Neuron (in vitro differentiated cells): ENCODE measurements around the gene SPATA16.
"Not testable (repeated sequence)": the region's sequence is repeated elsewhere in the genome, so short reads cannot be mapped to it uniquely, and the experiment has no call there.

ENCODE experiments used
- H2AFZ ChIP-seq: one replicate; pipeline ENCODE4 v1.6.1; 2013; ENCODE audit warnings: low read depth, mild to moderate bottlenecking, inconsistent platforms, low read length, moderate library complexity
- H3K27me3 ChIP-seq: one replicate; pipeline ENCODE4 v1.6.1; 2013; ENCODE audit warnings: low read length; ENCODE audit not compliant: insufficient read depth
- H3K36me3 ChIP-seq: one replicate; pipeline ENCODE4 v1.6.1; 2013; ENCODE audit warnings: low read length; ENCODE audit not compliant: insufficient read depth
- H3K4me1 ChIP-seq: one replicate; pipeline ENCODE4 v1.6.1; 2013; ENCODE audit warnings: low read length; ENCODE audit not compliant: insufficient read depth
- H3K4me3 ChIP-seq: 2 replicates; pipeline ENCODE4 v1.5.1; 2013; ENCODE audit warnings: mild to moderate bottlenecking, low read length, moderate library complexity
- H3K9me3 ChIP-seq: one replicate; pipeline ENCODE4 v1.6.1; 2013; ENCODE audit warnings: low read length

Gene SPATA16

DNA sequence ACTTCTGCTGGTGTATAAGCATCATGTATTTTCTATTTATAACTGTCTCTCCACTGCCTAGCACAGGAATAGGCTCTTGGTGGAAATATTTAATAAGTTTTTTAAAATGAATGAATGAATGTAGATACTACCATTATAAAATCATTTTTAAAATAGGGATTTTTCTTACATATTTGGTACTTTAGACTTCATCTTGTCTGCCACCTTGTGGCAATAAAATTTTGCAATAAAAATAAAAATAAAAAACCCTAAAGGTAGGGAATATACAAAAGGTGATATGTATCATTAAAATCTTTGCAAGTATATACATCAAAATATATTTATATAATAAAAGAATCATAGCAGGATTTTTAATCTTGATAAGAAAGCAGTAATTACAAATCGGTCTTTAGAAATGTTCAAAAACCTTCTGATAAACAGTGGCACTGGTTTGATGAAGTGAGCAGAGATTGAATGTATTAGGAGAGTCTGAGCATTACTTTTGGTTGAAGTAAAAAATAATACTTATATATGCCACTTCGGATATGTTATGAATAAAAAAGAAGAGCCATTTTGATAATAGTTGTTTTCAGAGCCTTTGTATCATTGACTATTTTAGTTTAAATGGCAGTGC, 95.2 kb downstream of the SPATA16 start:
- no peaks in the 10 kb centered on the region for H3K36me3 ChIP-seq

GRCh38 chr3:173044998-173045397, 96.0 kb downstream of the SPATA16 start:
- H2AFZ ChIP-seq: no peak overlapping the region
- H3K27me3 ChIP-seq: no peaks in the 10 kb centered on the region
- H3K4me3 ChIP-seq: no peak overlapping the region
- H3K9me3 ChIP-seq: no peaks in the 10 kb centered on the region
- H3K4me1 ChIP-seq: no peaks in the 10 kb centered on the region
- no peaks in the 10 kb centered on the region for H3K36me3 ChIP-seq

More for the DNA sequence above, 95.2 kb downstream of the SPATA16 start:
- Histone ChIP-seq H3K4me3 (no peak overlapping the region), H3K9me3 (no peaks in the 10 kb centered on the region), H3K4me1 (no peaks in the 10 kb centered on the region), H2AFZ (no peak overlapping the region), H3K27me3 (no peaks in the 10 kb centered on the region)

DNA sequence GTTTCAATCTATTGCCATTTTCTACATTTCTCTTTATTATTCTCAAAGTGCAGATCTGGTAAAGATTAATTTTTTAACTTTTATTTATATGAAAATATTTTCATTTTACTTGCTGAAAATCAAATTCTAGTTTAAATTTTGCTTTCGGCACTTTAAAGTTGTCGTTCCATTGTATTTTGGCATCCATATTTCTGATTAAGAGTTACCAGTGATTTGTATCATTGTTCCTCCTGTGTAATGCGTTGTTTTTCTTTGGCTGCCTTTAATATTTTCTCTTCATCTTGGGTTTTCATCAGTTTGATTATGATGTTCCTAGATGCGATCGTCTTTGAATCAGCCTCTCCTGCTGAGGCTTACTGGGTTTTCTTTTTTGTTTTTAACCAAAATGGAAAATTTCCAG, 97.3 kb downstream of the SPATA16 start:
- H2AFZ ChIP-seq: no peak overlapping the region
- no peaks in the 10 kb centered on the region for H3K4me1 ChIP-seq
- H3K27me3 ChIP-seq: no peaks in the 10 kb centered on the region
- no peak overlapping the region for H3K4me3 ChIP-seq
- no peaks in the 10 kb centered on the region for H3K9me3 ChIP-seq
- H3K36me3 ChIP-seq: no peaks in the 10 kb centered on the region

GRCh38 chr3:173038484-173038871, 102.6 kb downstream of the SPATA16 start:
- no peak overlapping the region for H3K4me3 ChIP-seq
- no peaks in the 10 kb centered on the region for H3K4me1 ChIP-seq
- H3K36me3 ChIP-seq: no peaks in the 10 kb centered on the region
- H2AFZ ChIP-seq: no peak overlapping the region
- no peaks in the 10 kb centered on the region for H3K9me3 ChIP-seq
- H3K27me3 ChIP-seq: no peaks in the 10 kb centered on the region

GRCh38 chr3:173037840-173038483, 103.1 kb downstream of the SPATA16 start:
- Histone ChIP-seq H3K4me3 (no peak overlapping the region), H3K27me3 (no peaks in the 10 kb centered on the region), H3K4me1 (no peaks in the 10 kb centered on the region), H3K36me3 (no peaks in the 10 kb centered on the region), H2AFZ (no peak overlapping the region), H3K9me3 (no peaks in the 10 kb centered on the region)

DNA sequence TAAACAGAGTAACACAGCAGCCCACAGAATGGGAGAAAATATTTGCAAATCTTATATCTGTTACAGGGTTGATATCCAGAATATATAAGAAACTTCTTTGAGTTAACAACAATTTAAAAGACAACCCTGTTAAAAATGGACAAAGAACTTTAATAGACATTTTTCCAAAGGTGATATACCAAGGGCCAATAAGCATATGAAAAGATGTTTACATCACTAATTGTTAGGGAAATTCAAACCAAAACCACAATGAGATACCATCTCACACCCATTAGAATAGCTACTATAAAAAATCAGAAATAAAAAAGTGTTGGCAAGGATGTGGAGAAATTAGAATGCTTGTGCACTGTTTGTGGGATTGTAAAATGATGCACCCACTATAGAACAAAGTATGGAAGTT, 110.8 kb downstream of the SPATA16 start:
- no peak overlapping the region for H2AFZ ChIP-seq
- no peaks in the 10 kb centered on the region for H3K27me3 ChIP-seq
- H3K4me1 ChIP-seq: no peaks in the 10 kb centered on the region
- H3K4me3 ChIP-seq: no peak overlapping the region
- no peaks in the 10 kb centered on the region for H3K9me3 ChIP-seq
- no peaks in the 10 kb centered on the region for H3K36me3 ChIP-seq

DNA sequence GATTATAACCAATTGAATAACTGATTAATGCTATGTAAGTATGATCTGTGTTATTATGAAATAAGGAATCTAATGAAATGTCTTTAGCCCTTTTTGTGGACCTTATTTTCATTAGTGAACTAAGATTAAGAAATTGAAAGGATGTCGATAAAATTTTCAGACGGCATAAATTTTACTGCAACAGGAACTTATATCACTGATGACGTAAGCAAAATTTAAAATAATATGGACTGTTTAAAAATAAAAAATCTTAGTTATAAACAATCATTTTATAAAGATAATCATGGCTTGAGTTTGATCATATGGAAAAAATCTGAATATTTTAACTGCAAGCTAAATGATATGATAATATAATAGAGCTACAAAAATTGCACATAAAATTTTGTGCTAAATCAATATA, 112.7 kb downstream of the SPATA16 start:
- Histone ChIP-seq H3K36me3 (no peaks in the 10 kb centered on the region), H3K27me3 (no peaks in the 10 kb centered on the region), H3K4me1 (no peaks in the 10 kb centered on the region), H3K4me3 (no peak overlapping the region), H3K9me3 (no peaks in the 10 kb centered on the region), H2AFZ (no peak overlapping the region)

- H2AFZ ChIP-seq: no peak overlapping the region
- no peaks in the 10 kb centered on the region for H3K4me1 ChIP-seq
- H3K27me3 ChIP-seq: no peaks in the 10 kb centered on the region
- H3K36me3 ChIP-seq: no peaks in the 10 kb centered on the region
- H3K4me3 ChIP-seq: no peak overlapping the region
- no peaks in the 10 kb centered on the region for H3K9me3 ChIP-seq
These were observed 113.6 kb downstream of the SPATA16 start for GRCh38 chr3:173027429-173027828.

- Histone ChIP-seq H3K4me1 (no peaks in the 10 kb centered on the region), H3K9me3 (no peaks in the 10 kb centered on the region), H3K4me3 (no peak overlapping the region), H2AFZ (no peak overlapping the region), H3K27me3 (no peaks in the 10 kb centered on the region), H3K36me3 (no peaks in the 10 kb centered on the region)
These were observed 115.1 kb downstream of the SPATA16 start for GRCh38 chr3:173025941-173026340.

GRCh38 chr3:173021547-173022185, 119.4 kb downstream of the SPATA16 start:
- no peaks in the 10 kb centered on the region for H3K27me3 ChIP-seq
- H2AFZ ChIP-seq: no peak overlapping the region
- H3K4me1 ChIP-seq: no peaks in the 10 kb centered on the region
- H3K9me3 ChIP-seq: no peaks in the 10 kb centered on the region
- H3K36me3 ChIP-seq: no peaks in the 10 kb centered on the region
- no peak overlapping the region for H3K4me3 ChIP-seq

DNA sequence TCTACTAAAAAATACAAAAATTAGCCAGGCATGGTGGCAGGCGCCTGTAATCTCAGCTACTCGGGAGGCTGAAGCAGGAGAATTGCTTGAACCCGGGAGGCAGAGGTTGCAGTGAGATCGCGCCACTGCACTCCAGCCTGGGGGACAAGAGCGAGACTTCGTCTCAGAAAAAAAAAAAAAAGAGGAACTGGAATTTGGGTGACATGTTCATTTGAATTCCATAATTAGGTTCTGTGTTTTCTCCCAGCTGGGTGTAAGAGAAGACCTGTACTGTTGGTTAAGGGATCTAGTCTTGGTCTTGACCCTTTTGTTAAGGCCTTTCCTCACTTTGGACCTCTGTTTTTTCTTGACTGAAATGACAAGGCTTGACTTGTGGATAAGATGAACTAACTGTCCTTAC, 120.9 kb downstream of the SPATA16 start:
- H3K9me3 ChIP-seq, H3K36me3 ChIP-seq, H3K27me3 ChIP-seq, H3K4me3 ChIP-seq, H2AFZ ChIP-seq, H3K4me1 ChIP-seq: not testable (repeated sequence)

GRCh38 chr3:173019378-173019777, 121.7 kb downstream of the SPATA16 start:
- Histone ChIP-seq H3K4me1 (no peaks in the 10 kb centered on the region), H3K36me3 (no peaks in the 10 kb centered on the region), H2AFZ (no peak overlapping the region), H3K27me3 (no peaks in the 10 kb centered on the region), H3K4me3 (no peak overlapping the region), H3K9me3 (no peaks in the 10 kb centered on the region)

DNA sequence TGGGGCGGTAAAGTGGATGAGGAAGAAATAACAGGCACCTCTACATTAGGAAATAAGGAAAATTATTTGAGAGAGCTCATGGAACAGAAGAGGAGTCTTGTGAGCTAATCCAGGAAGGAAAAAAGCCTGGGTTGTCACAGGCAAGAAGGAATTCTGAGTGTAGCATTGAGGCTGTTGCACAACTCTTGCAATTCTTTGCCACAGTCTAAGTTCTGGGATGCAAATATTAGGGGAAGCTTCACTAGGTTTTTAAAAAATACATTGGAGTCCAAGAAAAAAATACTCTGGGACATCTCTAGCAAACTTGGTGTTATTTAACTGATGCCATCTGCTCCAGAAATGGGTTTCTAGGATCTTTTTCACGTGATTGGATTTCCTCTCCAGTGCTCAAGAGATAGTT, 122.3 kb downstream of the SPATA16 start:
- H3K9me3 ChIP-seq: no peaks in the 10 kb centered on the region
- H3K27me3 ChIP-seq: no peaks in the 10 kb centered on the region
- H3K4me3 ChIP-seq: no peak overlapping the region
- H3K36me3 ChIP-seq: no peaks in the 10 kb centered on the region
- H3K4me1 ChIP-seq: no peaks in the 10 kb centered on the region
- no peak overlapping the region for H2AFZ ChIP-seq
